ENCODE results near the gene TBX15.

TBX15 gene

GRCh38 chr1:118944133-118944532 is 44.0 kb downstream of the TBX15 start:
- TF ChIP-seq, protein P1, sequence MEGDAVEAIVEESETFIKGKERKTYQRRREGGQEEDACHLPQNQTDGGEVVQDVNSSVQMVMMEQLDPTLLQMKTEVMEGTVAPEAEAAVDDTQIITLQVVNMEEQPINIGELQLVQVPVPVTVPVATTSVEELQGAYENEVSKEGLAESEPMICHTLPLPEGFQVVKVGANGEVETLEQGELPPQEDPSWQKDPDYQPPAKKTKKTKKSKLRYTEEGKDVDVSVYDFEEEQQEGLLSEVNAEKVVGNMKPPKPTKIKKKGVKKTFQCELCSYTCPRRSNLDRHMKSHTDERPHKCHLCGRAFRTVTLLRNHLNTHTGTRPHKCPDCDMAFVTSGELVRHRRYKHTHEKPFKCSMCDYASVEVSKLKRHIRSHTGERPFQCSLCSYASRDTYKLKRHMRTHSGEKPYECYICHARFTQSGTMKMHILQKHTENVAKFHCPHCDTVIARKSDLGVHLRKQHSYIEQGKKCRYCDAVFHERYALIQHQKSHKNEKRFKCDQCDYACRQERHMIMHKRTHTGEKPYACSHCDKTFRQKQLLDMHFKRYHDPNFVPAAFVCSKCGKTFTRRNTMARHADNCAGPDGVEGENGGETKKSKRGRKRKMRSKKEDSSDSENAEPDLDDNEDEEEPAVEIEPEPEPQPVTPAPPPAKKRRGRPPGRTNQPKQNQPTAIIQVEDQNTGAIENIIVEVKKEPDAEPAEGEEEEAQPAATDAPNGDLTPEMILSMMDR (IDR thresholded peaks at IDR 0.05) = no peak
- DNase-seq = no peak
- Mint-ChIP-seq H3K27ac (no peak overlapping the region), H3K36me3 (ENCODE audit: low read depth) (no peaks in the 10 kb centered on the region), H3K4me3 (no peak overlapping the region), H3K4me1 (peaks cover 10% of the 10 kb centered on the region), H3K9me3 (no peaks in the 10 kb centered on the region), H3K27me3 (ENCODE audit: low read depth, poor library complexity) (no peaks in the 10 kb centered on the region)

DNA sequence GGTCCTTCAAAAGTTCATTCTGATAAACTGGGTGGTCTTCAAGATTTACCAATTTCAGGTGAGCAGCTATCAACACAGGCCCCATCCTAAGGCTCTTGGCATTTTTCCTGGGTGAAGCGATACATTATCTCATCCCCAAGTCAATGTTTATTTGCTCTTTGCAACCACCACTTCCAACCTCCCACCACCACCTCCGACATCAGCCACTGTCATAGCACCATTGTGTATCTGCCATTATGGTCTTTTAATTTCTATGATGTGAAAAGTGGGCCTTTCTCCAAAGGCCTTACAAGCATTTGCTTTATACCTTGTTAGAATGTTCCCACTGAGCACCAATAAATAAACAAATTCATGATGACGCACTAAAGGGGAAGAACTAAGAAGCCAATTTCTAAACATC is 47.2 kb downstream of the TBX15 start:
- TF ChIP-seq, protein P1 (IDR thresholded peaks at IDR 0.05) = no peak
- H3K27ac Mint-ChIP-seq = no peak overlapping the region
- H3K4me1 Mint-ChIP-seq = no peaks in the 10 kb centered on the region
- DNase-seq = no peak
- H3K36me3 Mint-ChIP-seq (ENCODE audit: low read depth) = no peaks in the 10 kb centered on the region
- no peak overlapping the region for H3K4me3 Mint-ChIP-seq
- H3K9me3 Mint-ChIP-seq = no peaks in the 10 kb centered on the region
- H3K27me3 Mint-ChIP-seq (ENCODE audit: low read depth, poor library complexity) = no peaks in the 10 kb centered on the region

DNA sequence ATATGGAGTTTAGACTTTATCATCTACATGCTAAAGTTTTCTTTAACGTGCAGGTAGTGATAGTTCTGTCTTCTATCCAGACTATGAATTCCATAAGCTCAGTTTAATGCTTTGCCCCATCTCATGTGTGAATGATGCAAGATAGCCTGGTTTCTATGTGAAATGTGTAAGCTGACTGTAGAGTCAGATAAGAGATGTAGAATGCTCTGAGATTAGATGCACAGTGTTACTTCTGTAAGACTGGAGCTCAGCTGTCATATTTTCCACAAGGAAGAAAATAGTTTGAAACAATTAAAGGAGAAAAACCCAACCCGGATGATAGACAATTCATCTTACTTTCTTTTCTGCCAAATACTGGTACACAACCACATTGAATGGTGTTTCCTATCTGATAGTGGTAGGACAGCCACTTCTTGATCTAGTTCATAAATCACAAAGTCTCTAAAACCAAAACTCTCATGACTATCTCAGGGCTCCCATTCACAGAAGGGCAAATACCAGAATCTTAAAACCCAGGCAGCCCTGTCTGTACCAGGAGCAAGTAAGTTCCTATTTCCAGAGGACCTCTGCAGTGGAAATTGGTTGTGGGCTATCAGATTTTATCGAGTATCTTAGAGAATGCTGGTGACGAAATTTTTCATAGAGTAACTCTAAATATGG is 50.6 kb downstream of the TBX15 start:
- no peaks in the 10 kb centered on the region for H3K36me3 Mint-ChIP-seq (ENCODE audit: low read depth)

DNA sequence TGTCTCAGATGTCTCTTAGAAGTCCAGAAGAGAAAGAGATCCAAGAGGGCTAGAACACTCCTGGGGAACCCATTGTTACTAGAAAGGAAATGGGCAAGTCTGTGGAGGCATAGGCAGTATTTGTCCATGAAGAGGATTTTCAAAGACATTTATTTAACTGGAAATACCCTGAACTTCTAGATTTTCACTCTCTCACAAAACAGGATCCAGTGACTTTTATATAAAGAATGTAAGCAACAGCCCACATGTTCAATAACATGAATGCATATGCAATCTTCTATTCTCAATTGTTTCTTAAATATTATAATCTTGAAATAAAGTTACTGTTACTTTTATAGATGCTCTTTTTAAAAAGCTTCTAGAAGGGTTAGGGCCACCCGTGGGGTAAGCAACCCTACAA is 53.4 kb downstream of the TBX15 start:
- DNase-seq = no peak
- TF ChIP-seq, protein P1 (IDR thresholded peaks at IDR 0.05) = no peak
- Mint-ChIP-seq H3K4me1 (peaks cover 23% of the 10 kb centered on the region), H3K27me3 (ENCODE audit: low read depth, poor library complexity) (no peaks in the 10 kb centered on the region), H3K9me3 (no peaks in the 10 kb centered on the region), H3K4me3 (no peak overlapping the region), H3K27ac (no peak overlapping the region), H3K36me3 (ENCODE audit: low read depth) (peaks cover 6% of the 10 kb centered on the region)

More for the DNA sequence above, 50.6 kb downstream of the TBX15 start:
- no peak for DNase-seq
- Mint-ChIP-seq H3K27me3 (ENCODE audit: low read depth, poor library complexity) (no peaks in the 10 kb centered on the region), H3K27ac (no peak overlapping the region), H3K9me3 (no peaks in the 10 kb centered on the region), H3K4me3 (no peak overlapping the region), H3K4me1 (peaks cover 7% of the 10 kb centered on the region)
- TF ChIP-seq, protein P1 (IDR thresholded peaks at IDR 0.05) = no peak

DNA sequence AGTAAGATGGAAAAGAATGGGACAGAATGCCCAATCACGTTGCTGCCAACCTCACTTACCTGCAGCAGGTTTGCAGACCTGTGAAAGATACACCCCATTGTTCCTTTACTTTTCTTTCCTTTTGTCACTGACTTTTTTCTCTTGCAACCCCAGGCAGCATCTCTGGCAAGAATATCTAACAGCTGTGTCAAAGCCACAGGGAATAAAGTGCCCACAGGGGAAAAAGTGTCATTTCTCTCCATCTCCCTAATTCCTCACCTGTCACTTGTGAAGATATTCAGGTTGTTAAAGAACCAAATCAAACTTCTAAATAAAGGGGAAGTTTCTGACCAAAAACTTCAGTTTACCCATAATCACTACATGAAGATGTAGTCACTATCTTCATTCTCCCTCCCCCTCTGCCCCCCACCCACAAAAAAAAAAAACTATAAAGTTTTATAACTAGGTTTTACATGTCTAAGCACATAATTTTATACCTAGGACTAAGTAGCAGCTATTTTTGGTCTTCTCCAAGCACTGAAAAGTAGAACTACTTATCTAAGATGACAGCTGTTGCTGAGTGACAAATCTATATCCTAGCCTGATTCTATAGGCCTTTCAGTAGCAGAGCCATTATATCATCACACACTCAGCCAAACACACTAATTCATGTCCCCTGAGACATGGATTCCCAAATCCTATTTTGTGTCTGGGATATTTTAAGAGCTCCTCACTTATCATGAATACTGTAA is 54.9 kb downstream of the TBX15 start:
- Mint-ChIP-seq H3K4me1 (peaks cover 28% of the 10 kb centered on the region), H3K27ac (no peak overlapping the region), H3K27me3 (ENCODE audit: low read depth, poor library complexity) (no peaks in the 10 kb centered on the region), H3K36me3 (ENCODE audit: low read depth) (peaks cover 15% of the 10 kb centered on the region), H3K4me3 (no peak overlapping the region), H3K9me3 (no peaks in the 10 kb centered on the region)
- DNase-seq = no peak
- TF ChIP-seq, protein P1 (IDR thresholded peaks at IDR 0.05) = no peak

Data from nephron progenitor cell (in vitro differentiated cells).